LNCaP clone FGC (cell line): ENCODE data around the gene ATP8B2.

Experiments used
- DNase-seq: peaks from one replicate; pipeline ENCODE4 v3.0.0-alpha.2; 2011; ENCODE audit warnings: low read depth
- H3K4me3 ChIP-seq: 2 replicates; pipeline ENCODE4 v1.5.1; 2011; ENCODE audit warnings: mild to moderate bottlenecking, low read depth, low read length, control low read depth
- CTCF ChIP-seq: IDR thresholded peaks from 2 replicates; pipeline ENCODE4 v1.5.1; 2012; ENCODE audit warnings: mild to moderate bottlenecking; ENCODE audit not compliant: control insufficient read depth, insufficient read depth; ENCODE audit errors: extremely low read depth

Gene ATP8B2

GRCh38 chr1:154327466-154328317 lies 2.4 kb downstream of the ATP8B2 start:
- no peak for DNase-seq
- peak overlapping the region; percentile 50 for H3K4me3 ChIP-seq
- TF ChIP-seq CTCF = no peak

- no peak for DNase-seq
- H3K4me3 ChIP-seq = peak overlapping the region; percentile 50
- no peak for TF ChIP-seq CTCF
These were observed 3.2 kb downstream of the ATP8B2 start for GRCh38 chr1:154328318-154329151.

DNA sequence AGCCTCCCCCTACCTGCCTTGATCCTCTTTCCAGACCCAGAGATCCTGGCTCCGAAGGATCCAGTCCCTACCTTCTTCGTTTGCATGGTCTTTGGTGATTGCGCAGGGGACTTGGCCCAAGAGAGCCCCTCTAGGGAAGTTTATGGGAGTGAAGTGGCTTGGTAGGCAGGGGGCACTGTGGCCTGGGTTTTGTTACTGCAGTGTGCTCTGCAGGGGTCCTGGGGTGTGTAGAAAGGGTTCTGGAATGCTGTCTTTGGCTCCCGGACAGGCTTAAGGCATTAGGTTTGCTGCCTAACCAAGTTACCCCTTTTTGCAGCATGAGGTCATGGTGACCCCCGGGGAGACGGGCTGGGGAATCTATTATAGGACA lies 3.8 kb downstream of the ATP8B2 start:
- peak overlapping the region; percentile 28 for H3K4me3 ChIP-seq
- no peak for DNase-seq
- TF ChIP-seq CTCF = no peak

- DNase-seq = no peak
- H3K4me3 ChIP-seq = no peak overlapping the region
- no peak for TF ChIP-seq CTCF
These were observed 4.3 kb downstream of the ATP8B2 start for GRCh38 chr1:154329551-154330131.

- no peak for TF ChIP-seq CTCF
- no peak overlapping the region for H3K4me3 ChIP-seq
- no peak for DNase-seq
These were observed 5.3 kb downstream of the ATP8B2 start for GRCh38 chr1:154330669-154331068.

DNA sequence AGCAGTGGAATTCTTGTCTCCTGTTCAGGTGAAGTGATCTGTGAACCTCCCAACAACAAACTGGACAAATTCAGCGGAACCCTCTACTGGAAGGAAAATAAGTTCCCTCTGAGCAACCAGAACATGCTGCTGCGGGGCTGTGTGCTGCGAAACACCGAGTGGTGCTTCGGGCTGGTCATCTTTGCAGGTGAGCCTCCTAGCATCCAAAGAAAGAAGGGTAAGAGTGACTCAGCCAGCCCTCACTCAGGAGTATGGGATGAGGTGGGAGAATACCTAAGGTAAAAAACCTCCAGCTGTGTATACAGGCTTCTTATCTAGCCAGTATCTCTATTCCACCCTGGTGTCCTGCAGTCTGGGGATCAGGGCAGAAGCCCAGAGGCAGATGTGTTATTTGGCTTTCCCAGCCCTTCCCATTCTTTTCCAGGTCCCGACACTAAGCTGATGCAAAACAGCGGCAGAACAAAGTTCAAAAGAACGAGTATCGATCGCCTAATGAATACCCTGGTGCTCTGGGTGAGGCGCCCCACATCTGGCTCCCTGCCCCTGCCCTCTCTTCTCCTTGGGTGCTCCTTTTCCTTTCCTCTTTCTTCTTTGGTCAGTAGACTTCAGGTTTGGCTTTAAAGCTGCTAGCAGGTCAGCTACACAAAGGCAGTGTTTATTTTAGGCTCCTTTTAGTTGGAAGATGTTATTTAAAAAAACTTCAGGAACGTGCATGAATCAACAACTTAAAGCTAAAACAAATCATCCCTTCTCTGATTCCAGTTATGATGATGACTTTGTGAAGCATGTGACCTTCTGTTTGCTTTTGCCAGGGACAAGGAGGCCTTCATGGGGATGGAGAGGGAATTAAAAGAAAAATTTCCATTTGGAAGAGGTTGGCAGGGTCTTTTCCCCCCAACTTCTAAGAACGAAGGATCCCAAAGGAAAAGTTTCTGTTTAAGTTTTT lies 9.0 kb downstream of the ATP8B2 start:
- peak; percentile 52 for DNase-seq
- TF ChIP-seq CTCF = no peak
- no peak overlapping the region for H3K4me3 ChIP-seq
